ENCODE data around the gene RALGPS1.

The RALGPS1 gene

GRCh38 chr9:127210851-127211730 lies 296.5 kb downstream of the RALGPS1 start:
- no peak for DNase-seq

- no peak for DNase-seq
These were observed 297.4 kb downstream of the RALGPS1 start for GRCh38 chr9:127211983-127212382.

- DNase-seq: no peak
These were observed 297.9 kb downstream of the RALGPS1 start for GRCh38 chr9:127212453-127212852.

- no peak for DNase-seq
These were observed 299.3 kb downstream of the RALGPS1 start for GRCh38 chr9:127213859-127214258.

GRCh38 chr9:127214421-127215267 lies 300.1 kb downstream of the RALGPS1 start:
- peak; percentile 60 for DNase-seq

GRCh38 chr9:127215268-127216209 lies 301.0 kb downstream of the RALGPS1 start:
- no peak for DNase-seq

GRCh38 chr9:127216210-127216887 lies 301.8 kb downstream of the RALGPS1 start:
- DNase-seq: no peak

GRCh38 chr9:127216888-127217217 lies 302.3 kb downstream of the RALGPS1 start:
- DNase-seq: no peak

- no peak for DNase-seq
These were observed 304.2 kb downstream of the RALGPS1 start for GRCh38 chr9:127218818-127219217.

GRCh38 chr9:127219520-127219919 lies 304.9 kb downstream of the RALGPS1 start:
- no peak for DNase-seq

- DNase-seq: no peak
These were observed 307.1 kb downstream of the RALGPS1 start for GRCh38 chr9:127221695-127222094.

- no peak for DNase-seq
These were observed 308.0 kb downstream of the RALGPS1 start for GRCh38 chr9:127222388-127223095.

GRCh38 chr9:127223266-127223665 lies 308.7 kb downstream of the RALGPS1 start:
- DNase-seq: no peak

- DNase-seq: no peak
These were observed 309.2 kb downstream of the RALGPS1 start for GRCh38 chr9:127223810-127224177.

GRCh38 chr9:127224178-127224882 lies 309.7 kb downstream of the RALGPS1 start:
- peak; percentile 82 for DNase-seq

- DNase-seq: peak; percentile 91
These were observed 310.5 kb downstream of the RALGPS1 start for GRCh38 chr9:127224883-127225739.

GRCh38 chr9:127225801-127226625 lies 311.4 kb downstream of the RALGPS1 start:
- no peak for DNase-seq

- no peak for DNase-seq
These were observed 315.3 kb downstream of the RALGPS1 start for GRCh38 chr9:127229691-127230417.

Data from NCI-H1092 (cell line).